GM18511 (cell line): ENCODE data around the gene RNU6-9.
"Not testable (repeated sequence)": the region's sequence is repeated elsewhere in the genome, so short reads cannot be mapped to it uniquely, and the experiment has no call there.

Experiments
- ATAC-seq: cut with Tn5 transposase; IDR thresholded peaks from one replicate; pipeline ENCODE4 v1.9.1; 2021; ENCODE audit warnings: mild to moderate bottlenecking, moderate library complexity; ENCODE audit not compliant: unreplicated experiment

RNU6-9 gene

GRCh38 chr19:892894-893689, at the start of gene RNU6-9, which contains the start of gene MED16:
Gene RNU6-9 (plus strand): TSS chr19:893484.
Gene MED16 (minus strand): TSS chr19:893187. CDS start chr19:891131, 2,056 bp downstream.
- ATAC-seq, result peak; percentile 77

- ATAC-seq, result no peak
Measured at GRCh38 chr19:843836-844545, 49.3 kb upstream of the RNU6-9 start.

- ATAC-seq, result no peak
Measured at GRCh38 chr19:844546-844971, 48.7 kb upstream of the RNU6-9 start.

- ATAC-seq, result no peak
Measured at GRCh38 chr19:845707-846521, 47.4 kb upstream of the RNU6-9 start.

GRCh38 chr19:848386-848921, 44.8 kb upstream of the RNU6-9 start:
- ATAC-seq, result no peak

GRCh38 chr19:849195-849594, 44.1 kb upstream of the RNU6-9 start:
- ATAC-seq, result not testable (repeated sequence)

GRCh38 chr19:850221-850978, 42.9 kb upstream of the RNU6-9 start:
- ATAC-seq, result no peak

- ATAC-seq, result no peak
Measured at GRCh38 chr19:850979-851335, 42.3 kb upstream of the RNU6-9 start.

GRCh38 chr19:852136-853013, 40.9 kb upstream of the RNU6-9 start, which contains the start of gene ELANE:
Gene ELANE (plus strand): TSS chr19:852303. CDS start chr19:852329, 26 bp downstream.
- ATAC-seq, result no peak

- ATAC-seq, result no peak
Measured at GRCh38 chr19:853014-853585, 40.2 kb upstream of the RNU6-9 start.

- ATAC-seq, result not testable (repeated sequence)
Measured at GRCh38 chr19:853614-854220, 39.6 kb upstream of the RNU6-9 start.

- ATAC-seq, result no peak
Measured at GRCh38 chr19:854549-854948, 38.7 kb upstream of the RNU6-9 start.

GRCh38 chr19:855142-855541, 38.1 kb upstream of the RNU6-9 start:
- ATAC-seq, result no peak

- no peak for ATAC-seq
Measured at GRCh38 chr19:855566-856120, 37.6 kb upstream of the RNU6-9 start.

GRCh38 chr19:858284-858683, 35.0 kb upstream of the RNU6-9 start:
- no peak for ATAC-seq

- ATAC-seq, result no peak
Measured at GRCh38 chr19:858868-859843, 34.1 kb upstream of the RNU6-9 start, which contains the start of gene CFD. Gene CFD (plus strand): TSS chr19:859664. CDS start chr19:859690, 26 bp downstream.
